Stomach (tissue), 4 donors: ENCODE data around the gene MEF2A.

Experiments
- CTCF ChIP-seq, 7 experiments: fragments of 450-650 bp in 4 of 7; fragments of 200-600 bp in 3 of 7; sonication (generic) in 3 of 7; IDR thresholded peaks; one replicate each; pipeline ENCODE4 v1.5.1; 2016 to 2019; ENCODE audit warnings: antibody characterized with exemption in 7 of 7, control low read depth in 2 of 7, mild to moderate bottlenecking in 1 of 7
- EP300 ChIP-seq: sonication (generic); formaldehyde crosslinking; IDR thresholded peaks from one replicate; pipeline ENCODE4 v1.6.1; 2017; ENCODE audit warnings: antibody characterized with exemption
- POLR2A ChIP-seq, 4 donors: fragments of 450-650 bp; IDR thresholded peaks; one replicate each; pipeline ENCODE4 v1.6.1; 2016; ENCODE audit warnings: antibody characterized with exemption in 4 of 4, control low read depth in 2 of 4, mild to moderate bottlenecking in 1 of 4, moderate library complexity in 1 of 4
- POLR2AphosphoS5 ChIP-seq, 3 donors: sonication (generic); formaldehyde crosslinking; IDR thresholded peaks; one replicate each; pipeline ENCODE4 v1.6.1; 2016; ENCODE audit warnings: antibody characterized with exemption in 3 of 3

- no peak for TF ChIP-seq CTCF (IDR thresholded peaks at IDR 0.05)
- TF ChIP-seq EP300: no peak
- TF ChIP-seq POLR2AphosphoS5 (IDR thresholded peaks at IDR 0.05): no peak
- TF ChIP-seq POLR2A (IDR thresholded peaks at IDR 0.05): no peak
Measured at GRCh38 chr15:99593070-99593469, 27.3 kb downstream of the MEF2A start.
